ENCODE results near the gene ERC2.

Gene ERC2

DNA sequence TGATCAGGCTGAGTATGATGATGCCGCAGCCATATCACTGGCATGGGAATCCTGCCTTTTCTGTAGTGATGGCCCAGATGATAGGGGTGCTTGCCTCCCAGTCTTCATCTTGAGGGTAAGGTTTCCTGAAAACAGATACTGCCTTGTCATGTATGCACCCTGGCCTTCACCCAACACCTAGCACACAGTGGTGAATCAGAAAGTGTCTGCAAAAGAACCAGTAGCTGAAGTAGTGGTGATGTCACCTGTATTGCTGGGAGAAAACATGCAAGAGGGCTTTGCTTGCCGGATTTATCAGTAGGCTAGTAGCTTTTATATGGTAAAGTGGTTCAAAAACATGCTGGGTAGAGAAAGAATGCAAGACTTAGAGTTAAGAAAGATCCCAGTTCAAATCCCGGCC, 561.4 kb downstream of the ERC2 start:
- TF ChIP-seq, protein P1, sequence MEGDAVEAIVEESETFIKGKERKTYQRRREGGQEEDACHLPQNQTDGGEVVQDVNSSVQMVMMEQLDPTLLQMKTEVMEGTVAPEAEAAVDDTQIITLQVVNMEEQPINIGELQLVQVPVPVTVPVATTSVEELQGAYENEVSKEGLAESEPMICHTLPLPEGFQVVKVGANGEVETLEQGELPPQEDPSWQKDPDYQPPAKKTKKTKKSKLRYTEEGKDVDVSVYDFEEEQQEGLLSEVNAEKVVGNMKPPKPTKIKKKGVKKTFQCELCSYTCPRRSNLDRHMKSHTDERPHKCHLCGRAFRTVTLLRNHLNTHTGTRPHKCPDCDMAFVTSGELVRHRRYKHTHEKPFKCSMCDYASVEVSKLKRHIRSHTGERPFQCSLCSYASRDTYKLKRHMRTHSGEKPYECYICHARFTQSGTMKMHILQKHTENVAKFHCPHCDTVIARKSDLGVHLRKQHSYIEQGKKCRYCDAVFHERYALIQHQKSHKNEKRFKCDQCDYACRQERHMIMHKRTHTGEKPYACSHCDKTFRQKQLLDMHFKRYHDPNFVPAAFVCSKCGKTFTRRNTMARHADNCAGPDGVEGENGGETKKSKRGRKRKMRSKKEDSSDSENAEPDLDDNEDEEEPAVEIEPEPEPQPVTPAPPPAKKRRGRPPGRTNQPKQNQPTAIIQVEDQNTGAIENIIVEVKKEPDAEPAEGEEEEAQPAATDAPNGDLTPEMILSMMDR (IDR thresholded peaks at IDR 0.05; ENCODE audit: extremely low read depth, missing control alignments): no peak

GRCh38 chr3:55904716-55905115, 563.6 kb downstream of the ERC2 start:
- no peak for DNase-seq (ENCODE audit: low spot score)
- TF ChIP-seq, protein P1 (IDR thresholded peaks at IDR 0.05; ENCODE audit: extremely low read depth, missing control alignments): no peak

More for the DNA sequence above, 561.4 kb downstream of the ERC2 start:
- no peak for DNase-seq (ENCODE audit: low spot score)

DNA sequence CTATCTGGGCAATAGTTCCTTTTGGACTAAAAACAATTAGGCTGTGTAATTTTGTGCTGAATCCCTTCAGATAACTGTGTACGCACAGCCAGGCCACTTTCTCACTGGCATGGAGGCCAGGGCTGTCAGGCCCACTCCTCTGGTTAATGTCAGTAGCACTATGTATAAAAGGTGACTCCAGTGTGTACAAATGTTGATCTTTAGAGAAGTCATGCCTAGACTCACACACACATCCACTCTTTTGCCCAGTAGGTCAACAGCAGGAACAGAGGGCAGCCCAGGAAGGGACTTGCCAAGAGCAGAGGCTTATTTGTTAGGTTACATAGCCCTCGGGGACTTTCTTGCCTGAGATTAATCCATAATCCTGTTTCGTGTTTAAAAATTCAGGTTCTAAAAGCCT, 564.6 kb downstream of the ERC2 start:
- DNase-seq (ENCODE audit: low spot score): no peak
- TF ChIP-seq, protein P1 (IDR thresholded peaks at IDR 0.05; ENCODE audit: extremely low read depth, missing control alignments): no peak

GRCh38 chr3:55902221-55902900, 565.9 kb downstream of the ERC2 start:
- no peak for DNase-seq (ENCODE audit: low spot score)
- TF ChIP-seq, protein P1 (IDR thresholded peaks at IDR 0.05; ENCODE audit: extremely low read depth, missing control alignments): no peak

GRCh38 chr3:55899887-55900286, 568.4 kb downstream of the ERC2 start:
- peak; percentile 7 for DNase-seq (ENCODE audit: low spot score)
- TF ChIP-seq, protein P1 (IDR thresholded peaks at IDR 0.05; ENCODE audit: extremely low read depth, missing control alignments): no peak

- TF ChIP-seq, protein P1 (IDR thresholded peaks at IDR 0.05; ENCODE audit: extremely low read depth, missing control alignments): no peak
- no peak for DNase-seq (ENCODE audit: low spot score)
These were observed 570.6 kb downstream of the ERC2 start for GRCh38 chr3:55897573-55898224.

DNA sequence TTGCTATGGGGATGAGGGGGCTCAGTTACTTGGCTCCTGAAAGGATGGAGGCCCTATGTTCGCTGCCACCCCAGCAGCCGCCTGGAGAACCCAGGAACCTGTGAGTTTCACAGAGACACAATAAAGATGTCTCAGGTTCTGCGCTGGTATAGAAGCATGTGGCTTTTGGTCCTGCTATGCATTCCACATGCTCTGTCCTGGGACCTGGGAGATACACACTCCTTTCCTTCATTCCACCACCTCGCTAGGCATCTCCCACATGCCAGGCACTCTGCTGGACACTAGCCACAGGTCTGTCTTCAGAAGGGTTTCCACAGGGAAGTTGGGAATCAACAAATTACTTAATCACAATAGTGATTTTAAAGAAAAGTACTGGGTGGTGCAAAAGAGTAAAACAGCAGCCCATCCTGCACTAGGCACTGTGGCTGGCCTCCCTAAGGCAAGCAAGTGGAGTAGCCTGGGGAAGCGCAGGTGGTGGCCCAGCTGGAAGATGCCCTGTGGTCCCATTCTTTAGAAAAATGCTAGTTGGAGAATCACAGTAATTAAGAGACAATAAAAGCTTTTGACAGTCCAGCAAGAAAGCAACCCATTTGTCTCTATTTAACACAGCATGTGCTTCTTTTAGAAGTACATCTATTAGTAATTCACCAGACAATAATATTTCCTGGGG, 572.2 kb downstream of the ERC2 start:
- TF ChIP-seq, protein P1 (IDR thresholded peaks at IDR 0.05; ENCODE audit: extremely low read depth, missing control alignments): no peak
- no peak for DNase-seq (ENCODE audit: low spot score)
